ENCODE data around the gene S100A12.

S100A12 gene

GRCh38 chr1:153336650-153337049, 38.8 kb downstream of the S100A12 start:
- no peak for DNase-seq (ENCODE audit: low read depth in 2 of 2)

- no peak for DNase-seq (ENCODE audit: low read depth in 2 of 2)
Observed at GRCh38 chr1:153333902-153334301, 41.5 kb downstream of the S100A12 start.

DNA sequence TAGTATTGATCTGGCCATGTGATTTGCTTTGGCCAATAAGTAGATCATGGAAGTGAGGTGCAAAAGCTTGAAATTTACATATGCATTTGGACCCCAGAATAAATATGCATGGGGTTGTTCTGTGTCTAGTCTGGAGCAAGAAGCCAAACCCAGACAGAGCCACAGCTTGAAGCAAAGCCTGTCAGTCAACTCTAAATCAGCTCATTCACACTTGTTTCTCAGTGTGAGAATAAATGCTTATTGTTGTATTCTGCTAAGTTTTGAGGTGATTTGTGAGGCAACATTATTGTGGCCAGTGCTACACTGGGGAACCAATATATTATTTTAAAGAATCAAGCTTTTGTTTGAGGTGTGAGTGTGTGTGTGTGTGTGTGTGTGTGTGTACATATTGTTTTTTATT, 50.5 kb downstream of the S100A12 start:
- DNase-seq (ENCODE audit: low read depth in 2 of 2) = no peak
